ENCODE data around the gene FHAD1. TPM values are rescaled to one million over a fixed set of nuclear protein-coding genes. Genes with fewer than 3 reads are reported as not detected.

FHAD1 gene
- total RNA-seq, 4 donors from 2014 or later = 0.95 to 1.7 TPM; not detected in 2

DNA sequence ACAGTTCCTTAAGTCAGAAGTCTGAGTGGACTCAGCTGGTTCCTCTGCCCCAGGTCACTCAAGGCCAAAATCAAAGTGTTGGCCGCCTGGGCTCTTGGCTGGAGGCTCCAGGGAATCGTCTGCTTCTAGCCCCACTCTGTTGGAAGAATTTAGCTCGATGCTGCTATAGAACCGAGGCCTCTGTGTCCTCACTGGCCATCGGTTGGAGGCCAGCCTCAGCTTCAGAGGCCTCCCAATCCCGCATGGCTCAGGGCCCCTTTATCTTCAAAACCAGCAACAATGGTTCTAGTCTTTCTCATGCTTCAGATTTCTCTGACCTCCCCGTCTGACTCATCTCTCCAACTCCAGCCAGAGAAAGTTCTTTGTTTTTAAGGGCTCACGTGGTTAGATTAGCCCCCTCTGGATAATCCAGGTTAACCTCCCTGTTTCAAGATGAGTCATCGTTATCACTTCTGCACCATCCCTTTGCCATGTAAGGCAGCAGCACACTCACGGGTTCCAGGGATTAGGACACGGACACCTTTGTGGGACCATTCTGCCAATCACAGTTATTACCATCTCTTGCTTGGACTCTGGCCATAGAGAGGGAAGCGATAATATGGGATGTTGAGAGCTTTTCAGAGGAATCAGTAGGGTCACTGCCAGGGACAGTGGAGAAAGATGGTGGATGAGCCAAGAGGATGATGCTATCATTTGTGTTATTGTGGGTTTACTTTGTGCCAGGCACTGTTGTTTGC lies 13.6 kb downstream of the FHAD1 start:
- peaks cover 0 to 24% (median 0%) of the 10 kb centered on the region in 4 donors for H3K4me1 ChIP-seq
- H3K4me3 ChIP-seq = no peak overlapping the region

DNA sequence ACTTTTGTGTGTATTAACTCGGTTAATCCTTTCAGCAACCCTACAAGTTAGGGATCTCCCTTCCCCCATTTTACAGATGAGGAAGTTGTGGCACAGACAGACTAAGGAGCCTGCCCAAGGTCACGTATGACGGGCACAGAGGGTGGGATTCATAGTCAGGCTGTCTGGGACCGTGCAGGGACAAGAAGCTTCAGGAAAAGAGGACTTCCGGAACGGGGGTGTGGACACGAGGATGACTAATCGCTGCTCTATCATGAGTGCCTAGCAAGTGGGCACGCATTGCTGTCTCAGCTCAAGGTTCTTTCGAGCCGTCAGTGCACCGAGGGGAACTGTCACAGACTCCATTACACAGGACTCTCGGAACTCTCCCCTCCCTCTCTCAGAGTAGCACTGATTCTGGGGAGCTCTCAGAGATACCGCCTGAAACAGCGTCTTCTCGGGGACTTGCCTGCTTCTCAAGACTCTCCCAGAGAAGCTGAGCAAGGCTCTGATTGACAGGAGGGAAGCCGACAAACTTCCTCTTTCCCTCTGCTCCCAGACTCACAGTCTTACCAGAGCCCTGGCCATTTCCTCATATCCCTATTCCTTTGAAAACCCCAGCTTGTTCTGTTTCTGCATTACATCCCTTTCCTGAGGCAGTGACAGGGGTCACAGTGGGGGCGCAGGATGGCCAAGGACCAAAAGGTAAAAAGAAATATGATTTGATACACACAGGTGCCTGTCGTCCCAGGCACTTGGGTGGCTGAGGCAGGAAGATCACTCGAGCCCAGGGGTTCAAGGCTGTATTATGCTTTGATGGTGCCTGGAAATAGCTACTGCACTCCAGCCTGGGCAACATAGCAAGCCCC lies 14.4 kb downstream of the FHAD1 start:
- Histone ChIP-seq H3K27me3 (no peaks in the 10 kb centered on the region), H3K4me1 (peaks cover 0 to 24% (median 0%) of the 10 kb centered on the region in 4 donors), H3K4me3 (peak overlapping the region in 2 of 4 donors; percentile 30 to 47), H3K9me3 (no peaks in the 10 kb centered on the region), H3K27ac (peak overlapping the region in 3 of 4 donors; percentile 11 to 64 (median 59)), H3K36me3 (no peaks in the 10 kb centered on the region)
- TF ChIP-seq CTCF (IDR thresholded peaks at IDR 0.05) (no peak), POLR2A (IDR thresholded peaks at IDR 0.05) (peak in 1 of 2 donors; percentile 44)
- DNase-seq = peak in 2 of 3 donors; percentile 70 to 85

More for the DNA sequence above, 13.6 kb downstream of the FHAD1 start:
- Histone ChIP-seq H3K36me3 (no peaks in the 10 kb centered on the region), H3K27me3 (no peaks in the 10 kb centered on the region), H3K9me3 (no peaks in the 10 kb centered on the region), H3K27ac (peak overlapping the region in 2 of 4 donors; percentile 59 to 64)
- TF ChIP-seq POLR2A (IDR thresholded peaks at IDR 0.05) = no peak
- no peak for TF ChIP-seq CTCF (IDR thresholded peaks at IDR 0.05)
- DNase-seq = no peak

DNA sequence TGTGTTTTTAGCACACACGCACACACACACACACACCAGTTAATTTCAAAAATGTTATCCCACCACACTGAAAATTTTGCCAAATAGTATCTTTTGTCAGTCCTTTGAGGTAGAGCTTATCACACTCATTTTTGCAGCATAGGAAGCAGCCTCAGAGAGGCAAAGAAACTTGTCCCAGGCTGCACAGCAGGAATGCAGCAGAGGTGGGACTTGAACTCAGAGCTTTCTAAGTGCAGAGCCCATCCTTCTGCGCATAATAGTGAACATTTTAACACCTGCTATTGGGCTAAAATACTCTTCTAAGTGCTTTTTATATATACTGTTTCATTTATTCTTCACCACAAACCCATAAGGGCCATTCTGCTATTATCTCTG lies 15.0 kb downstream of the FHAD1 start:
- Histone ChIP-seq H3K4me3 (no peak overlapping the region), H3K27me3 (no peaks in the 10 kb centered on the region), H3K4me1 (peaks cover 0 to 24% (median 0%) of the 10 kb centered on the region in 4 donors), H3K27ac (peak overlapping the region in 3 of 4 donors; percentile 11 to 64 (median 59)), H3K9me3 (no peaks in the 10 kb centered on the region), H3K36me3 (no peaks in the 10 kb centered on the region)
- TF ChIP-seq POLR2A (IDR thresholded peaks at IDR 0.05) (no peak), CTCF (IDR thresholded peaks at IDR 0.05) (no peak)
- no peak for DNase-seq

GRCh38 chr1:15262706-15263105 lies 15.7 kb downstream of the FHAD1 start:
- Histone ChIP-seq H3K27ac (no peak overlapping the region), H3K9me3 (no peaks in the 10 kb centered on the region), H3K4me1 (peaks cover 0 to 24% (median 0%) of the 10 kb centered on the region in 4 donors), H3K4me3 (no peak overlapping the region), H3K27me3 (no peaks in the 10 kb centered on the region), H3K36me3 (no peaks in the 10 kb centered on the region)
- TF ChIP-seq POLR2A (IDR thresholded peaks at IDR 0.05) (no peak), CTCF (IDR thresholded peaks at IDR 0.05) (no peak)
- no peak for DNase-seq

GRCh38 chr1:15264769-15265168 lies 17.7 kb downstream of the FHAD1 start:
- TF ChIP-seq CTCF (IDR thresholded peaks at IDR 0.05) (no peak), POLR2A (IDR thresholded peaks at IDR 0.05) (no peak)
- Histone ChIP-seq H3K4me3 (no peak overlapping the region), H3K9me3 (no peaks in the 10 kb centered on the region), H3K27me3 (no peaks in the 10 kb centered on the region), H3K27ac (no peak overlapping the region), H3K36me3 (no peaks in the 10 kb centered on the region), H3K4me1 (peaks cover 0 to 15% (median 0%) of the 10 kb centered on the region in 4 donors)
- no peak for DNase-seq

All from Peyer's patch (tissue), 4 donors.